ENCODE results near the gene TMEM11.

Gene TMEM11

GRCh38 chr17:21214015-21214776 lies at the start of gene TMEM11:
TSS of gene TMEM11 (minus strand) at chr17:21214161. CDS start at chr17:21214152, 9 bp downstream.
- DNase-seq (ENCODE audit: low spot score), result peak; percentile 94

- no peak for DNase-seq (ENCODE audit: low spot score)
Measured at GRCh38 chr17:21263376-21263775, 49.4 kb upstream of the TMEM11 start.

DNA sequence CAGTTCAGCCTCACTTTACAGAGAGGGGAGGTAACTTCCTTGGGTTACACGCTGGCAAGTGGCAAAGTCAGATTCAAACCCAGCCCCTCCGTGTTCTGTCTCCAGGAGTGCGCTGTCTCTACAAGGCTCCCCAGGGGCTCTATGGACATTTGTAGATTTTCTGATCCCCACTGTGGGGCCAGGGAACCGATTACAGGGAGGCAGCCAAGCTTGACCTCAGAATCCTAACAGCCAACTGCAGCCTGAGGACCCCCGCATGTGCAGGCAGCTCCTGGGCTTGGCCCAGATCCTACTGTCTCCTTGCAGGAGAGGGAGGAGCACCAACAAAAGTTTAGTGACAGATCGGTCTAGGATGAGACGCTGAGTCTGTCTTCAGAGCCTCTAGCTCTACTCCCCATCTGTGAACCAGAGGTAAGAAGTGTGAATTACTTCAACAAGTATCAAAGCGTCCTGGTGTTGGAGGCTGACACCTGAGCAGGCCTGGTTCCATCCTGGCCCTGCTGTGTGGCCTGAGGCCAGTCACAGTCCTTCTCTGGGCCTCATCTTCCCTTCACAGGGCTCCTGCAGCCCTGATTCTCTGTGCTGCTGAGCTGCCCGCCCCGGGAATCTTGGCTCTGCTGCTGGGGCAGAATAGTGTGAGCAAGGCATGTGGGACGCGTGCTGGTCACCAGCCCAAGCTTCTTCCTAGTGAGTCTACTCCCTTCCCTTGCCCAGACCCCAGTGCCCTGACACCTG lies 48.5 kb upstream of the TMEM11 start:
- no peak for DNase-seq (ENCODE audit: low spot score)

- no peak for DNase-seq (ENCODE audit: low spot score)
Measured at GRCh38 chr17:21258593-21258992, 44.6 kb upstream of the TMEM11 start.

- DNase-seq (ENCODE audit: low spot score), result no peak
Measured at GRCh38 chr17:21253646-21254441, 39.9 kb upstream of the TMEM11 start.

- peak; percentile 71 for DNase-seq (ENCODE audit: low spot score)
Measured at GRCh38 chr17:21252796-21253645, 39.1 kb upstream of the TMEM11 start, which contains the start of gene NATD1. TSS of gene NATD1 (minus strand) at chr17:21253410. CDS start at chr17:21253264, 146 bp downstream.

- no peak for DNase-seq (ENCODE audit: low spot score)
Measured at GRCh38 chr17:21252289-21252795, 38.4 kb upstream of the TMEM11 start.

- DNase-seq (ENCODE audit: low spot score), result no peak
Measured at GRCh38 chr17:21251337-21252010, 37.5 kb upstream of the TMEM11 start.

DNA sequence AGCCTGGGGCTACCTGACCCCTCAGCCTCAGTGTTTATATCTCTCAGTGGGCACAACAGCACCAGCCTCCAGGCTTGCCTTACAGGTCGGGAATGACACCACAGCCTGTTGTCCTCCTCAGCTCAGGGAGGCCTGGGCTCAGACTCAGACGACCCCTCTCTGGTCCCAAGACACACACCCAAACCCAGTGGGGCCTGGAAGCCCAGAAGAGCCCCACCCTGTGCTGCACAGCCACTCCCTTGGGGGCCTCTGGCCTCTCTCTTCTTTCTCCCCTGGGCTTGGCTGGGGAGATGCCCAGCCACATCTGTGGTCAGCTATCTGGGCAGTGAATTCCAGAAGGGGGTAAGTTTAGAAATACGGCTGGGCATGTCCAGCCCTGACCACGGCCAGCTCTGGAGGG lies 36.9 kb upstream of the TMEM11 start:
- DNase-seq (ENCODE audit: low spot score), result no peak

GRCh38 chr17:21249920-21250703 lies 36.2 kb upstream of the TMEM11 start:
- no peak for DNase-seq (ENCODE audit: low spot score)

- DNase-seq (ENCODE audit: low spot score), result no peak
Measured at GRCh38 chr17:21249086-21249795, 35.3 kb upstream of the TMEM11 start.

- DNase-seq (ENCODE audit: low spot score), result no peak
Measured at GRCh38 chr17:21248500-21248899, 34.5 kb upstream of the TMEM11 start.

- no peak for DNase-seq (ENCODE audit: low spot score)
Measured at GRCh38 chr17:21247552-21248258, 33.7 kb upstream of the TMEM11 start.

- DNase-seq (ENCODE audit: low spot score), result no peak
Measured at GRCh38 chr17:21246698-21247097, 32.7 kb upstream of the TMEM11 start.

GRCh38 chr17:21245639-21246084 lies 31.7 kb upstream of the TMEM11 start:
- no peak for DNase-seq (ENCODE audit: low spot score)

GRCh38 chr17:21243516-21244303 lies 29.7 kb upstream of the TMEM11 start:
- no peak for DNase-seq (ENCODE audit: low spot score)

DNA sequence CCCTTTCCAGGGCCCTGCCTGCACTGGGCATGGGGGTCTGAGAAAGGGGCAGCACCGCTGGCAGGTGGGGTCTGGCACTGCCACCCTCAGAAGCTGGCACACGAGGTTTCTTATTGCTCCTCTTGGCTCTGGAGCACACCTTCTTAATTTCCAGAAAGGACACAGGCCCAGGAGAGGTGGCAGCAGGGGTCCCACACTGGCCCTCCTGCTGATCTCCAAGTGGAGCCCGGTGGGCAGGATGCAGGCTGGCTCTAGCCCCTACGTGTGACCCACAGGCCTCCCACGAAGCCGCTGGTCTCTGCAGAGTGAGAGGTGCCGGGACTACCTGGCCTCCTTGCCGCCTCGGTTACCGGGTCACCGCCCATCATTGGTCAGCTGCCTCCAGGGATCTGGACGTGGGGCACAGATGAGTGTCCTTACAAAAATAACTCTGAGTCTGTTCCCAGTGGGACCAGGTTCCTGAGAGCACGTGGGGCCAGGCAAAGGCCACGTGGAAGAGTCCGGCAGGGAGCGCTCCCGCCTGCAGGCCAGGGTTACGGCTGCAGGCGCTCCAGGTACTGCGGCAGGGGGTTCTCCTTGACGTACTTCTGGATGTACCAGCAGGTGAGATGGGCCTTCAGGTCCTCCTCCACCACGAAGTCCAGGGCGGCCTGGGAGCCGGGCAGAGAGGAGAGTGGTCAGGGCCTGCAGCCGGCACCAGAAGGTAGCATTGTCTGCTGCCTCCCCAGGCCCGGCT lies 29.0 kb upstream of the TMEM11 start:
- DNase-seq (ENCODE audit: low spot score), result no peak
